HEK293 (cell line): Measurements from ENCODE around the gene ARHGAP8.

Source experiments
- CTCF ChIA-PET: fragments of 350-600 bp; formaldehyde crosslinking; extraction: SDS; loops from one replicate; lab custom pipeline; 2021; ENCODE audit warnings: antibody characterized with exemption; lab: Yijun Ruan, JAX
- POLR2A ChIA-PET: fragments of 300-600 bp; formaldehyde crosslinking; extraction: SDS; loops from one replicate; lab custom pipeline; 2020; ENCODE audit warnings: antibody characterized with exemption, inconsistent platforms; lab: Yijun Ruan, JAX
- H3K27ac ChIP-seq: fragments of 200-500 bp; sonication (Bioruptor generic); 2 replicates; pipeline ENCODE4 v1.5.1; 2014; ENCODE audit warnings: low read depth, low read length, control low read depth, inconsistent platforms; ENCODE audit errors: extremely low read depth
- H3K36me3 ChIP-seq, 2 experiments: fragments of 200-500 bp in 1 of 2; sonication (Bioruptor generic) in 1 of 2; 1 replicate in 1 of 2; 2 replicates in 1 of 2; pipeline ENCODE4 v1.5.1; 2014 to 2017; ENCODE audit warnings: inconsistent platforms in 2 of 2, low read length in 2 of 2; ENCODE audit not compliant: control insufficient read depth in 2 of 2, insufficient read depth in 1 of 2
- H3K4me1 ChIP-seq: fragments of 200-500 bp; sonication (Bioruptor generic); 2 replicates; pipeline ENCODE4 v1.5.1; 2014; ENCODE audit warnings: mild to moderate bottlenecking, low read length, inconsistent platforms; ENCODE audit not compliant: control insufficient read depth, insufficient read depth
- H3K4me3 ChIP-seq: 2 replicates; pipeline ENCODE4 v1.5.1; 2011; ENCODE audit warnings: low read depth, mild to moderate bottlenecking, control low read depth, low read length, moderate library complexity
- H3K9me3 ChIP-seq: fragments of 200-500 bp; sonication (Bioruptor generic); 2 replicates; pipeline ENCODE4 v1.5.1; 2014; ENCODE audit warnings: low read depth, low read length, inconsistent platforms; ENCODE audit not compliant: control insufficient read depth, insufficient read depth
- GLI2 ChIP-seq: fragments of 450-650 bp; formaldehyde crosslinking; IDR thresholded peaks from 2 replicates; pipeline ENCODE4; 2017; ENCODE audit warnings: missing biosample characterization, missing genetic modification characterization, low read depth, borderline replicate concordance
- KLF1 ChIP-seq: fragments of 450-650 bp; formaldehyde crosslinking; IDR thresholded peaks from 2 replicates; pipeline ENCODE4 v1.5.1; 2016; ENCODE audit warnings: missing biosample characterization, missing genetic modification characterization
- MYNN ChIP-seq: fragments of 450-650 bp; formaldehyde crosslinking; IDR thresholded peaks from 2 replicates; pipeline ENCODE4 v1.5.1; 2016; ENCODE audit warnings: missing biosample characterization, missing genetic modification characterization, borderline replicate concordance
- REPIN1 ChIP-seq: fragments of 450-650 bp; formaldehyde crosslinking; IDR thresholded peaks from 2 replicates; pipeline ENCODE4 v1.5.1; 2017; ENCODE audit warnings: missing biosample characterization, missing genetic modification characterization, low read depth
- SALL2 ChIP-seq: fragments of 450-650 bp; formaldehyde crosslinking; IDR thresholded peaks from 2 replicates; pipeline ENCODE4 v1.5.0; 2017; ENCODE audit warnings: missing biosample characterization, mild to moderate bottlenecking, missing genetic modification characterization, borderline replicate concordance
- SCRT2 ChIP-seq: fragments of 450-650 bp; formaldehyde crosslinking; IDR thresholded peaks from 2 replicates; pipeline ENCODE4 v1.5.1; 2016; ENCODE audit warnings: missing biosample characterization, missing genetic modification characterization
- WT1 ChIP-seq: fragments of 450-650 bp; formaldehyde crosslinking; IDR thresholded peaks from 2 replicates; pipeline ENCODE4 v1.5.1; 2016; ENCODE audit warnings: missing biosample characterization, missing genetic modification characterization
- YY1 ChIP-seq: fragments of 450-650 bp; formaldehyde crosslinking; IDR thresholded peaks from 2 replicates; pipeline ENCODE4 v1.5.1; 2018; ENCODE audit warnings: missing biosample characterization, missing genetic modification characterization
- ZBTB21 ChIP-seq: fragments of 450-650 bp; formaldehyde crosslinking; IDR thresholded peaks from 2 replicates; pipeline ENCODE4 v1.5.1; 2017; ENCODE audit warnings: missing biosample characterization, missing genetic modification characterization
- ZNF174 ChIP-seq: fragments of 450-650 bp; formaldehyde crosslinking; IDR thresholded peaks from 2 replicates; pipeline ENCODE4 v1.5.0; 2017; ENCODE audit warnings: missing biosample characterization, mild to moderate bottlenecking, missing genetic modification characterization
- ZNF24 ChIP-seq: fragments of 450-650 bp; formaldehyde crosslinking; IDR thresholded peaks from 2 replicates; pipeline ENCODE4 v1.5.1; 2016; ENCODE audit warnings: missing biosample characterization, missing genetic modification characterization
- ZNF248 ChIP-seq: fragments of 450-650 bp; formaldehyde crosslinking; IDR thresholded peaks from 2 replicates; pipeline ENCODE4 v1.5.1; 2017; ENCODE audit warnings: missing biosample characterization, missing genetic modification characterization
- ZNF324 ChIP-seq: fragments of 450-650 bp; formaldehyde crosslinking; IDR thresholded peaks from 2 replicates; pipeline ENCODE4 v1.5.1; 2016; ENCODE audit warnings: missing biosample characterization, missing genetic modification characterization
- ZNF366 ChIP-seq: fragments of 450-650 bp; formaldehyde crosslinking; conservative IDR thresholded peaks from 2 replicates; pipeline ENCODE4 v1.5.1; 2016; ENCODE audit warnings: missing biosample characterization, missing genetic modification characterization
- ZNF558 ChIP-seq: fragments of 450-650 bp; formaldehyde crosslinking; IDR thresholded peaks from 2 replicates; pipeline ENCODE4 v1.5.1; 2016; ENCODE audit warnings: missing biosample characterization, missing genetic modification characterization
- ZNF701 ChIP-seq: fragments of 450-650 bp; formaldehyde crosslinking; IDR thresholded peaks from 2 replicates; pipeline ENCODE4 v1.5.1; 2016; ENCODE audit warnings: missing biosample characterization, missing genetic modification characterization
- ZXDB ChIP-seq: fragments of 450-650 bp; formaldehyde crosslinking; IDR thresholded peaks from 2 replicates; pipeline ENCODE4 v1.5.1; 2016; ENCODE audit warnings: missing biosample characterization, missing genetic modification characterization
- TF ChIP-seq, protein P1 (sequence below): fragments of 450-650 bp; IDR thresholded peaks from 2 replicates; pipeline ENCODE4 v1.5.1; 2018; ENCODE audit warnings: missing biosample characterization, mild to moderate bottlenecking, missing genetic modification characterization
- TF ChIP-seq, protein P2 (sequence below): fragments of 450-650 bp; formaldehyde crosslinking; IDR thresholded peaks from 2 replicates; pipeline ENCODE4 v1.5.1; 2017; ENCODE audit warnings: missing biosample characterization, missing genetic modification characterization
- TF ChIP-seq, protein P3 (sequence below): fragments of 450-650 bp; formaldehyde crosslinking; IDR thresholded peaks from 2 replicates; pipeline ENCODE4 v1.5.1; 2017; ENCODE audit warnings: missing biosample characterization, missing genetic modification characterization

Gene ARHGAP8

DNA sequence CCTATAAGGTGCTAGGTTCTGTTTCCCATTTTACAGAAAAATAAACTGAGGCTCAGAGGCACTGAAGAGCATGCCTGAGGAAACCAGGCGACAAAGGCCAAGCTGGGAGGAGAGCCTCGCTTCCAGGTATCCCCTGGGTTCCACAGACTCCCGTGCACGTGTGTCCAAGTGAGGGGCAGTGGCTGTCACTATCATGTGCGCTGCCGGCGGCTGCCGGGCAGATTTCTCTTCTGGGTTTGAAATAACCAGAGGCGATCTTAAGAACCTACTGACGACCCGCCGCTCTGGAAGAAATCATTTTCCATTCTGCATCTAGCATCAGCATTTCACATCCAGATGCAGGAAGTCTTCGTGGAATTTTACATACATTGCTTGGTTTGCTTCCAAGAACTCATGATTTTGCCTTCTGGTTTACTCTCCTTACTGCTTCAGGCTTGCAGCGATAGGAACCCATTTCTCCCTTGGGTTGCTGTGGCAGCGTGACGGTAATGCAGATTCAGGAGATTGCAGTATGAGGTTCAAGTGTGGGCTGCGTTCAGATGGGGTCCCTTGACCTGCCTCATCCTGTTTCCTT, 28.6 kb downstream of the ARHGAP8 start:
- TF ChIP-seq ZNF248 (tag by site-specific recombination) = no peak
- no peak for TF ChIP-seq ZNF701 (tag by site-specific recombination)
- TF ChIP-seq, all 188 proteins: peak for 0
- Histone ChIP-seq H3K27ac (no peak overlapping the region), H3K36me3 (no peaks in the 10 kb centered on the region; a peak in 1 of 3 replicates), H3K9me3 (no peaks in the 10 kb centered on the region), H3K4me3 (no peak overlapping the region), H3K4me1 (peaks cover 5% of the 10 kb centered on the region; the same call in 1 of the 2 replicates)
- POLR2A ChIA-PET = no interaction called here
- CTCF ChIA-PET = no interaction called here

- Histone ChIP-seq H3K36me3 (peaks cover 3 to 6% of the 10 kb centered on the region in 2 experiments; a peak in 2 of 3 replicates), H3K4me1 (0 out of 2 replicates have a peak, but pooled peaks cover under 1% of the 10 kb centered on the region), H3K4me3 (no peak overlapping the region), H3K9me3 (no peaks in the 10 kb centered on the region), H3K27ac (no peak overlapping the region)
- ChIA-PET CTCF (interaction anchor here (0.6 kb wide), 1 partner anchor 324 kb away, joined by 3 read pairs; no protein-coding TSS in a partner anchor), POLR2A (no interaction called here)
- TF ChIP-seq YY1 (no peak), ZNF366 (tag by site-specific recombination) (no peak), ZNF174 (tag by site-specific recombination) (no peak), SCRT2 (tag by site-specific recombination) (no peak), ZNF324 (tag by site-specific recombination) (no peak), MYNN (tag by site-specific recombination) (no peak), ZNF558 (tag by site-specific recombination) (no peak), ZXDB (tag by site-specific recombination) (no peak), WT1 (tag by site-specific recombination) (0 out of 2 replicates have a peak, but pooled peaks have one; percentile 33), ZNF24 (tag by site-specific recombination) (no peak), SALL2 (no peak), KLF1 (tag by site-specific recombination) (0 out of 2 replicates have a peak, but pooled peaks have one; percentile 26), GLI2 (tag by site-specific recombination) (no peak), REPIN1 (tag by site-specific recombination) (no peak), ZBTB21 (tag by site-specific recombination) (no peak)
- TF ChIP-seq, protein P1, sequence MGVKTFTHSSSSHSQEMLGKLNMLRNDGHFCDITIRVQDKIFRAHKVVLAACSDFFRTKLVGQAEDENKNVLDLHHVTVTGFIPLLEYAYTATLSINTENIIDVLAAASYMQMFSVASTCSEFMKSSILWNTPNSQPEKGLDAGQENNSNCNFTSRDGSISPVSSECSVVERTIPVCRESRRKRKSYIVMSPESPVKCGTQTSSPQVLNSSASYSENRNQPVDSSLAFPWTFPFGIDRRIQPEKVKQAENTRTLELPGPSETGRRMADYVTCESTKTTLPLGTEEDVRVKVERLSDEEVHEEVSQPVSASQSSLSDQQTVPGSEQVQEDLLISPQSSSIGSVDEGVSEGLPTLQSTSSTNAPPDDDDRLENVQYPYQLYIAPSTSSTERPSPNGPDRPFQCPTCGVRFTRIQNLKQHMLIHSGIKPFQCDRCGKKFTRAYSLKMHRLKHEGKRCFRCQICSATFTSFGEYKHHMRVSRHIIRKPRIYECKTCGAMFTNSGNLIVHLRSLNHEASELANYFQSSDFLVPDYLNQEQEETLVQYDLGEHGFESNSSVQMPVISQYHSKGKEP (tag by site-specific recombination) = no peak
- TF ChIP-seq, protein P2, sequence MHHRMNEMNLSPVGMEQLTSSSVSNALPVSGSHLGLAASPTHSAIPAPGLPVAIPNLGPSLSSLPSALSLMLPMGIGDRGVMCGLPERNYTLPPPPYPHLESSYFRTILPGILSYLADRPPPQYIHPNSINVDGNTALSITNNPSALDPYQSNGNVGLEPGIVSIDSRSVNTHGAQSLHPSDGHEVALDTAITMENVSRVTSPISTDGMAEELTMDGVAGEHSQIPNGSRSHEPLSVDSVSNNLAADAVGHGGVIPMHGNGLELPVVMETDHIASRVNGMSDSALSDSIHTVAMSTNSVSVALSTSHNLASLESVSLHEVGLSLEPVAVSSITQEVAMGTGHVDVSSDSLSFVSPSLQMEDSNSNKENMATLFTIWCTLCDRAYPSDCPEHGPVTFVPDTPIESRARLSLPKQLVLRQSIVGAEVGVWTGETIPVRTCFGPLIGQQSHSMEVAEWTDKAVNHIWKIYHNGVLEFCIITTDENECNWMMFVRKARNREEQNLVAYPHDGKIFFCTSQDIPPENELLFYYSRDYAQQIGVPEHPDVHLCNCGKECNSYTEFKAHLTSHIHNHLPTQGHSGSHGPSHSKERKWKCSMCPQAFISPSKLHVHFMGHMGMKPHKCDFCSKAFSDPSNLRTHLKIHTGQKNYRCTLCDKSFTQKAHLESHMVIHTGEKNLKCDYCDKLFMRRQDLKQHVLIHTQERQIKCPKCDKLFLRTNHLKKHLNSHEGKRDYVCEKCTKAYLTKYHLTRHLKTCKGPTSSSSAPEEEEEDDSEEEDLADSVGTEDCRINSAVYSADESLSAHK (tag by site-specific recombination) = peak; percentile 88
- TF ChIP-seq, protein P3, sequence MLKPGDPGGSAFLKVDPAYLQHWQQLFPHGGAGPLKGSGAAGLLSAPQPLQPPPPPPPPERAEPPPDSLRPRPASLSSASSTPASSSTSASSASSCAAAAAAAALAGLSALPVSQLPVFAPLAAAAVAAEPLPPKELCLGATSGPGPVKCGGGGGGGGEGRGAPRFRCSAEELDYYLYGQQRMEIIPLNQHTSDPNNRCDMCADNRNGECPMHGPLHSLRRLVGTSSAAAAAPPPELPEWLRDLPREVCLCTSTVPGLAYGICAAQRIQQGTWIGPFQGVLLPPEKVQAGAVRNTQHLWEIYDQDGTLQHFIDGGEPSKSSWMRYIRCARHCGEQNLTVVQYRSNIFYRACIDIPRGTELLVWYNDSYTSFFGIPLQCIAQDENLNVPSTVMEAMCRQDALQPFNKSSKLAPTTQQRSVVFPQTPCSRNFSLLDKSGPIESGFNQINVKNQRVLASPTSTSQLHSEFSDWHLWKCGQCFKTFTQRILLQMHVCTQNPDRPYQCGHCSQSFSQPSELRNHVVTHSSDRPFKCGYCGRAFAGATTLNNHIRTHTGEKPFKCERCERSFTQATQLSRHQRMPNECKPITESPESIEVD (tag by site-specific recombination) = no peak
Observed at GRCh38 chr22:44782363-44782963, 30.1 kb downstream of the ARHGAP8 start.
